ENCODE measurements around the gene LMOD2. TPM values are rescaled to one million over a fixed set of nuclear protein-coding genes. Genes with fewer than 3 reads are reported as not detected.

Gene LMOD2
- total and polyA plus RNA-seq, 2 experiments from 2014 or later = not detected

DNA sequence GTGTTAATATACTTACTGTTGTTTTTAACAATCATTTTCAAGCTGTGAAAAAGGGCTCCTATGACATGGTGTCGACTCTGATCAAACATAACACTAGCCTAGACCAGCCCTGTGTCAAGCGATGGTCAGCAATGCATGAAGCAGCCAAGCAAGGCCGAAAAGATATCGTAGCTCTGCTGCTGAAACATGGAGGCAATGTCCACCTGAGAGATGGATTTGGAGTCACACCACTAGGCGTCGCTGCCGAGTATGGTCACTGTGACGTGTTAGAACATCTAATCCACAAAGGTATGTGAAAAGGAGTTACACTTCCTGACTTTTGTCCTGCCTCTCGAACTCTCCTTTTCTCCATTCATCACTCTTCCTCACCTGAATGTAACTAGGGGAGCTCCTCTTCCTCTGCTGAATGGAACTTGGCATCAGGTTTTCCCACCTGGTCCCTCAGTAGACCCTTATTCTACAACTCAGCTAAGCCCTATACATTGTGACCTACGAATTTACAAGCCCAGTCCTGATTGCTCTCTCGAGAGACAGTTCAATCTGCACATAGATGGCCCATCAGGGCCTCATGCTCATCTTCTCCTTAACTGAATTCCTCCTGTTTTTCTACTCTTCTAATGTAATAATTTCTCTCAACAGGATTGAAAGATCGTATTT is 31.0 kb upstream of the LMOD2 start (continued):
- TF ChIP-seq, protein P1, sequence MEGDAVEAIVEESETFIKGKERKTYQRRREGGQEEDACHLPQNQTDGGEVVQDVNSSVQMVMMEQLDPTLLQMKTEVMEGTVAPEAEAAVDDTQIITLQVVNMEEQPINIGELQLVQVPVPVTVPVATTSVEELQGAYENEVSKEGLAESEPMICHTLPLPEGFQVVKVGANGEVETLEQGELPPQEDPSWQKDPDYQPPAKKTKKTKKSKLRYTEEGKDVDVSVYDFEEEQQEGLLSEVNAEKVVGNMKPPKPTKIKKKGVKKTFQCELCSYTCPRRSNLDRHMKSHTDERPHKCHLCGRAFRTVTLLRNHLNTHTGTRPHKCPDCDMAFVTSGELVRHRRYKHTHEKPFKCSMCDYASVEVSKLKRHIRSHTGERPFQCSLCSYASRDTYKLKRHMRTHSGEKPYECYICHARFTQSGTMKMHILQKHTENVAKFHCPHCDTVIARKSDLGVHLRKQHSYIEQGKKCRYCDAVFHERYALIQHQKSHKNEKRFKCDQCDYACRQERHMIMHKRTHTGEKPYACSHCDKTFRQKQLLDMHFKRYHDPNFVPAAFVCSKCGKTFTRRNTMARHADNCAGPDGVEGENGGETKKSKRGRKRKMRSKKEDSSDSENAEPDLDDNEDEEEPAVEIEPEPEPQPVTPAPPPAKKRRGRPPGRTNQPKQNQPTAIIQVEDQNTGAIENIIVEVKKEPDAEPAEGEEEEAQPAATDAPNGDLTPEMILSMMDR (conservative IDR thresholded peaks at IDR 0.05; ENCODE audit: low read depth in 2 of 2) = peak; percentile 77 to 88

DNA sequence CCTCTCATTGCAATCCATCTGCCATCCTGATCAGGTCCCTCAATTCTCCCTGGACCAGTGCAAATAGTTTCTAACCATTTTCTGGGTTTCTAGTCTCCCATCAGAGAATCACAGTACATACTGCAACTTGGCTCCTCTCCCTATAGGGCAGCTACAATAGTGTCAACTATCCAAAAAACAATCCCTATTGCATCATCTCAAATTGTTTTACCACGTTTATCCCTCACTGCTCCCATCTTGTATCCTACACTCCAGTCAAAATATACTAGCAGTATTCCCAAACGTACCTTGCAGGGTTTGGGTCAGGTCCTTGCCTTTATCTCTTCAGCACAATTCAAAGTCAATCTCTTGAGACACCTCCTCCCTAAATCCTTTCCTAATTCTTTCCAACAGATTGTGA is 30.4 kb upstream of the LMOD2 start:
- no peak for TF ChIP-seq NANOG (IDR thresholded peaks at IDR 0.05; ENCODE audit: borderline replicate concordance)
- no peak for TF ChIP-seq EZH2phosphoT487 (IDR thresholded peaks at IDR 0.05; ENCODE audit: unreplicated experiment)
- TF ChIP-seq CREB1 (CRISPR knock-in tag; IDR thresholded peaks at IDR 0.05; ENCODE audit: low read depth) = no peak
- TF ChIP-seq EZH2 (IDR thresholded peaks at IDR 0.05; ENCODE audit: low read depth, unreplicated experiment) = no peak
- no peak for TF ChIP-seq JUNB (IDR thresholded peaks at IDR 0.05; ENCODE audit: unreplicated experiment)
- TF ChIP-seq ZNF331 (CRISPR knock-in tag; IDR thresholded peaks at IDR 0.05; ENCODE audit: low read depth) = no peak
- no peak for TF ChIP-seq STAT1 (IDR thresholded peaks at IDR 0.05; ENCODE audit: unreplicated experiment)
- TF ChIP-seq, protein P2, sequence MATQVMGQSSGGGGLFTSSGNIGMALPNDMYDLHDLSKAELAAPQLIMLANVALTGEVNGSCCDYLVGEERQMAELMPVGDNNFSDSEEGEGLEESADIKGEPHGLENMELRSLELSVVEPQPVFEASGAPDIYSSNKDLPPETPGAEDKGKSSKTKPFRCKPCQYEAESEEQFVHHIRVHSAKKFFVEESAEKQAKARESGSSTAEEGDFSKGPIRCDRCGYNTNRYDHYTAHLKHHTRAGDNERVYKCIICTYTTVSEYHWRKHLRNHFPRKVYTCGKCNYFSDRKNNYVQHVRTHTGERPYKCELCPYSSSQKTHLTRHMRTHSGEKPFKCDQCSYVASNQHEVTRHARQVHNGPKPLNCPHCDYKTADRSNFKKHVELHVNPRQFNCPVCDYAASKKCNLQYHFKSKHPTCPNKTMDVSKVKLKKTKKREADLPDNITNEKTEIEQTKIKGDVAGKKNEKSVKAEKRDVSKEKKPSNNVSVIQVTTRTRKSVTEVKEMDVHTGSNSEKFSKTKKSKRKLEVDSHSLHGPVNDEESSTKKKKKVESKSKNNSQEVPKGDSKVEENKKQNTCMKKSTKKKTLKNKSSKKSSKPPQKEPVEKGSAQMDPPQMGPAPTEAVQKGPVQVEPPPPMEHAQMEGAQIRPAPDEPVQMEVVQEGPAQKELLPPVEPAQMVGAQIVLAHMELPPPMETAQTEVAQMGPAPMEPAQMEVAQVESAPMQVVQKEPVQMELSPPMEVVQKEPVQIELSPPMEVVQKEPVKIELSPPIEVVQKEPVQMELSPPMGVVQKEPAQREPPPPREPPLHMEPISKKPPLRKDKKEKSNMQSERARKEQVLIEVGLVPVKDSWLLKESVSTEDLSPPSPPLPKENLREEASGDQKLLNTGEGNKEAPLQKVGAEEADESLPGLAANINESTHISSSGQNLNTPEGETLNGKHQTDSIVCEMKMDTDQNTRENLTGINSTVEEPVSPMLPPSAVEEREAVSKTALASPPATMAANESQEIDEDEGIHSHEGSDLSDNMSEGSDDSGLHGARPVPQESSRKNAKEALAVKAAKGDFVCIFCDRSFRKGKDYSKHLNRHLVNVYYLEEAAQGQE (IDR thresholded peaks at IDR 0.05; ENCODE audit: unreplicated experiment) = no peak
- no peak for TF ChIP-seq ZNF114 (CRISPR knock-in tag; IDR thresholded peaks at IDR 0.05)
- TF ChIP-seq, protein P1 (conservative IDR thresholded peaks at IDR 0.05; ENCODE audit: low read depth in 2 of 2) = no peak
- TF ChIP-seq POLR2AphosphoS5 (IDR thresholded peaks at IDR 0.05; ENCODE audit: low read depth) = no peak
- TF ChIP-seq, protein P3, sequence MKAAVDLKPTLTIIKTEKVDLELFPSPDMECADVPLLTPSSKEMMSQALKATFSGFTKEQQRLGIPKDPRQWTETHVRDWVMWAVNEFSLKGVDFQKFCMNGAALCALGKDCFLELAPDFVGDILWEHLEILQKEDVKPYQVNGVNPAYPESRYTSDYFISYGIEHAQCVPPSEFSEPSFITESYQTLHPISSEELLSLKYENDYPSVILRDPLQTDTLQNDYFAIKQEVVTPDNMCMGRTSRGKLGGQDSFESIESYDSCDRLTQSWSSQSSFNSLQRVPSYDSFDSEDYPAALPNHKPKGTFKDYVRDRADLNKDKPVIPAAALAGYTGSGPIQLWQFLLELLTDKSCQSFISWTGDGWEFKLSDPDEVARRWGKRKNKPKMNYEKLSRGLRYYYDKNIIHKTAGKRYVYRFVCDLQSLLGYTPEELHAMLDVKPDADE (IDR thresholded peaks at IDR 0.05) = no peak

More for the DNA sequence above, 30.4 kb upstream of the LMOD2 start:
- H3K4me1 ChIP-seq (ENCODE audit: insufficient read depth) = no peaks in the 10 kb centered on the region
- DNase-seq (ENCODE audit: low spot score) (no peak), ATAC-seq (no peak)
- no peak overlapping the region for H3K4me2 ChIP-seq
- Mint-ChIP-seq H3K9me3 (no peaks in the 10 kb centered on the region), H3K27ac (no peak overlapping the region), H3K27me3 (ENCODE audit: insufficient read depth, low read depth, poor library complexity) (no peaks in the 10 kb centered on the region), H3K36me3 (ENCODE audit: low read depth) (no peaks in the 10 kb centered on the region), H3K4me3 (no peak overlapping the region), H3K4me1 (peaks cover 6% of the 10 kb centered on the region)
- peak overlapping the region; percentile 70; the same call in 1 of the 2 replicates for H2AFZ ChIP-seq
- no peaks in the 10 kb centered on the region for H3K36me3 ChIP-seq (ENCODE audit: insufficient read depth)
- H3K9me2 ChIP-seq (ENCODE audit: insufficient read depth) = peaks cover 12% of the 10 kb centered on the region; the same call in 1 of the 2 replicates
- no peak overlapping the region for H3K4me3 ChIP-seq
- H3F3A ChIP-seq (replicated peaks; ENCODE audit: low read depth) = no peaks in the 10 kb centered on the region
- no peaks in the 10 kb centered on the region for H3K79me2 ChIP-seq (replicated peaks; ENCODE audit: insufficient read depth)
- no peaks in the 10 kb centered on the region for H3K27me3 ChIP-seq (ENCODE audit: insufficient read depth)
- no peak overlapping the region for H3K27ac ChIP-seq (ENCODE audit: low read depth)
- H4K20me1 ChIP-seq (replicated peaks; ENCODE audit: insufficient read depth) = no peaks in the 10 kb centered on the region
